A549 (cell line): ENCODE measurements around the gene JADE3. TPM values are rescaled to one million over a fixed set of nuclear protein-coding genes. Genes with fewer than 3 reads are reported as not detected.

Experiments
- ATAC-seq, 2 experiments: fragments of 200-7000 bp in 1 of 2; fragments of >200 bp in 1 of 2; cut with Nextera tagmentation in 1 of 2; cut with Tn5 transposase in 1 of 2; 3 replicates each; pipeline versions ENCODE4 v1.8.0 to v1.9.1; 2018 to 2020; ENCODE audit warnings: mild to moderate bottlenecking in 1 of 2, moderate library complexity in 1 of 2
- CTCF ChIA-PET: fragments of 300-600 bp; sonication (Branson Sonifier 250); formaldehyde crosslinking; extraction: SDS; loops from one replicate; lab custom pipeline; 2021; ENCODE audit warnings: antibody characterized with exemption, inconsistent platforms; lab: Yijun Ruan, JAX
- POLR2A ChIA-PET: fragments of 350-600 bp; formaldehyde crosslinking; extraction: SDS; loops from one replicate; lab custom pipeline; 2021; ENCODE audit warnings: antibody characterized with exemption, inconsistent platforms; lab: Yijun Ruan, JAX
- DNase-seq, 2 experiments: peaks; one replicate each; pipeline versions ENCODE4 v3.0.0 to v3.0.0-alpha.2; 2011 to 2016; ENCODE audit warnings: low read depth in 1 of 2, low spot score in 1 of 2
- FAIRE-seq: peaks from 2 replicates; lab custom pipeline; 2011; peaks lifted over from hg19 to GRCh38; lab: Jason Lieb, UNC
- H3K27ac ChIP-seq, 2 experiments: fragments of >200 bp; sonication (Bioruptor Twin); formaldehyde crosslinking; 3 replicates each; pipeline ENCODE4 v1.5.1; 2016 to 2017
- H3K4me1 ChIP-seq: fragments of >200 bp; sonication (Bioruptor Twin); formaldehyde crosslinking; 3 replicates; pipeline ENCODE4 v1.6.1; 2016
- H3K4me2 ChIP-seq: fragments of >200 bp; sonication (Bioruptor Twin); formaldehyde crosslinking; 3 replicates; pipeline ENCODE4 v1.6.1; 2016
- H3K4me3 ChIP-seq: fragments of >200 bp; sonication (Bioruptor Twin); formaldehyde crosslinking; 3 replicates; pipeline ENCODE4 v1.5.1; 2016
- H3K9me3 ChIP-seq: fragments of >200 bp; sonication (Bioruptor Twin); formaldehyde crosslinking; 3 replicates; pipeline ENCODE4 v1.6.1; 2016
- ATOH8 ChIP-seq: fragments of 250-450 bp; sonication (Bioruptor Pico); IDR thresholded peaks from 2 replicates; pipeline ENCODE4 v1.5.0; 2020; ENCODE audit warnings: low read depth, mild to moderate bottlenecking, moderate library complexity
- BCL3 ChIP-seq: fragments of >200 bp; sonication (Bioruptor Twin); formaldehyde crosslinking; IDR thresholded peaks from 3 replicates; pipeline ENCODE4 v1.6.1; 2016
- CTCF ChIP-seq: fragments of >200 bp; sonication (Bioruptor Twin); formaldehyde crosslinking; IDR thresholded peaks from 3 replicates; pipeline ENCODE4 v1.5.1; 2016
- EHF ChIP-seq: fragments of 250-450 bp; sonication (Bioruptor Pico); IDR thresholded peaks from 2 replicates; pipeline ENCODE4 v1.5.0; 2020; ENCODE audit warnings: mild to moderate bottlenecking
- EHMT2 ChIP-seq: fragments of 200-600 bp; sonication (generic); IDR thresholded peaks from 2 replicates; pipeline ENCODE4 v1.6.1; 2016; ENCODE audit warnings: antibody characterized with exemption, low read depth, mild to moderate bottlenecking, moderate library complexity
- ESRRA ChIP-seq: fragments of 150-350 bp; IDR thresholded peaks from 2 replicates; pipeline ENCODE4 v1.6.1; 2014; ENCODE audit warnings: mild to moderate bottlenecking, low read length, borderline replicate concordance
- GATA3 ChIP-seq: IDR thresholded peaks from 2 replicates; pipeline ENCODE4 v1.6.1; 2012; ENCODE audit warnings: borderline replicate concordance
- HMGXB4 ChIP-seq: fragments of 250-450 bp; sonication (Bioruptor Pico); IDR thresholded peaks from 2 replicates; pipeline ENCODE4 v1.5.0; 2021; ENCODE audit warnings: mild to moderate bottlenecking, moderate library complexity, borderline replicate concordance
- HOXB13 ChIP-seq: fragments of 250-450 bp; sonication (Bioruptor Pico); IDR thresholded peaks from 2 replicates; pipeline ENCODE4 v1.5.0; 2020; ENCODE audit warnings: low read depth, mild to moderate bottlenecking, moderate library complexity
- JUN ChIP-seq, 2 experiments: fragments of >200 bp; sonication (Bioruptor Twin); formaldehyde crosslinking; IDR thresholded peaks; 2 replicates in 1 of 2; 3 replicates in 1 of 2; pipeline ENCODE4 v1.6.1; 2016 to 2017
- KDM1A ChIP-seq: fragments of 200-600 bp; sonication (generic); IDR thresholded peaks from 2 replicates; pipeline ENCODE4 v1.6.1; 2016; ENCODE audit warnings: low read depth, mild to moderate bottlenecking
- MAX ChIP-seq: IDR thresholded peaks from 2 replicates; pipeline ENCODE4 v1.6.1; 2012
- MAZ ChIP-seq: fragments of 150-350 bp; IDR thresholded peaks from 2 replicates; pipeline ENCODE4 v1.6.1; 2014; ENCODE audit warnings: antibody characterized with exemption, low read depth, low read length, borderline replicate concordance
- MYC ChIP-seq: IDR thresholded peaks from 2 replicates; pipeline ENCODE4 v1.6.1; 2012; ENCODE audit warnings: mild to moderate bottlenecking, inconsistent platforms, low read length, improper control_type of control experiment, borderline replicate concordance
- NFE2L2 ChIP-seq: fragments of 150-350 bp; conservative IDR thresholded peaks from 2 replicates; pipeline ENCODE4 v1.6.1; 2014; ENCODE audit warnings: low read length
- NPAS2 ChIP-seq: fragments of 250-450 bp; sonication (Bioruptor Pico); IDR thresholded peaks from 2 replicates; pipeline ENCODE4 v1.8.0; 2022; ENCODE audit warnings: mild to moderate bottlenecking, moderate library complexity, borderline replicate concordance
- NR3C1 ChIP-seq: fragments of >200 bp; sonication (Bioruptor Twin); formaldehyde crosslinking; IDR thresholded peaks from 3 replicates; pipeline ENCODE4 v1.6.1; 2017
- PBX3 ChIP-seq: IDR thresholded peaks from 2 replicates; pipeline ENCODE4 v1.6.1; 2012
- POLR2A ChIP-seq: IDR thresholded peaks from 2 replicates; pipeline ENCODE4 v1.6.1; 2012; ENCODE audit warnings: mild to moderate bottlenecking, low read length
- RARB ChIP-seq: fragments of 250-450 bp; sonication (Bioruptor Pico); IDR thresholded peaks from 2 replicates; pipeline ENCODE4 v1.8.0; 2021; ENCODE audit warnings: mild to moderate bottlenecking, moderate library complexity
- RFX5 ChIP-seq: fragments of 450-650 bp; IDR thresholded peaks from 2 replicates; pipeline ENCODE4 v1.7.1; 2014; ENCODE audit warnings: antibody characterized with exemption, mild to moderate bottlenecking, moderate library complexity
- TP53 ChIP-seq: fragments of 250-450 bp; sonication (Bioruptor Pico); IDR thresholded peaks from 2 replicates; pipeline ENCODE4 v1.5.0; 2021; ENCODE audit warnings: mild to moderate bottlenecking, moderate library complexity
- USF2 ChIP-seq: fragments of 450-650 bp; IDR thresholded peaks from 2 replicates; pipeline ENCODE4 v1.6.1; 2014; ENCODE audit warnings: antibody characterized with exemption
- ZFP36 ChIP-seq: fragments of 450-650 bp; IDR thresholded peaks from 2 replicates; pipeline ENCODE4 v1.6.1; 2014; ENCODE audit warnings: borderline replicate concordance; ENCODE audit not compliant: partially characterized antibody
- ZNF302 ChIP-seq: fragments of 250-450 bp; sonication (Bioruptor Pico); IDR thresholded peaks from 2 replicates; pipeline ENCODE4 v1.9.0; 2021; ENCODE audit warnings: inconsistent platforms, mild to moderate bottlenecking, moderate library complexity
- WGBS: methylation state at CpG from one replicate; pipeline ENCODE4 v1.1.6; 2017; ENCODE audit errors: missing lambda C conversion rate; 5-methylcytosine and 5-hydroxymethylcytosine counted together
- polyA plus RNA-seq, 4 experiments: library from polyadenylated mRNA; depleted of rRNA in 3 of 4; stranded (reverse); fragments of >200 nt; fragmentation: RNase III in 1 of 4; extraction: RNeasy Plus Mini Kit Qiagen cat#74134 plus additional on column Dnase treatment in 1 of 4; gene quantifications; 2 replicates in 3 of 4; 3 replicates in 1 of 4; pipeline ENCODE4 v1.2.3, GENCODE V29; 2011 to 2017

Gene JADE3
- polyA plus RNA-seq, 2 of the 4 experiments (the other 2 are of a cell fraction): 10.6 to 19.8 TPM

- no peak for TF ChIP-seq BCL3
Measured at GRCh38 chrX:46917622-46918021, 5.4 kb downstream of the JADE3 start (continued).

GRCh38 chrX:46918434-46918833, 6.2 kb downstream of the JADE3 start:
- DNase-seq: no peak
- Histone ChIP-seq H3K4me3 (no peak overlapping the region), H3K4me2 (no peak overlapping the region), H3K9me3 (peaks cover 6% of the 10 kb centered on the region; the same call in 1 of the 3 replicates), H3K27ac (no peak overlapping the region), H3K4me1 (peaks cover 13% of the 10 kb centered on the region)
- POLR2A ChIA-PET: no interaction called here
- CTCF ChIA-PET: interaction anchor here (1.1 to 4.6 kb wide), 2 partner anchors 14 to 112 kb away, joined by 3 to 22 read pairs; no protein-coding TSS in a partner anchor
- no peak for FAIRE-seq
- no CpG with 5 or more reads among the region's 1 CpG for WGBS
- TF ChIP-seq MYC: no peak
- TF ChIP-seq JUN (IDR thresholded peaks at IDR 0.05): no peak
- no peak for TF ChIP-seq EHF (CRISPR knock-in tag)
- no peak for TF ChIP-seq PBX3
- TF ChIP-seq KDM1A: no peak
- no peak for TF ChIP-seq RFX5
- no peak for ATAC-seq

GRCh38 chrX:46920235-46920634, 8.0 kb downstream of the JADE3 start:
- 66% methylated on average over 4 of the region's 4 CpGs for WGBS
- TF ChIP-seq NR3C1 (no peak), ZFP36 (no peak), RARB (CRISPR knock-in tag) (no peak), HOXB13 (CRISPR knock-in tag) (no peak), USF2 (no peak), NFE2L2 (no peak)
- TF ChIP-seq, all 56 proteins: peak for 0
- no peak overlapping the region for H3K4me3 ChIP-seq
- peaks cover 6% of the 10 kb centered on the region; the same call in 1 of the 3 replicates for H3K9me3 ChIP-seq
- DNase-seq (no peak), FAIRE-seq (no peak), ATAC-seq (no peak)
- ChIA-PET CTCF (no interaction called here), POLR2A (no interaction called here)
- H3K27ac ChIP-seq: no peak overlapping the region
- H3K4me2 ChIP-seq: no peak overlapping the region
- H3K4me1 ChIP-seq: 0 out of 3 replicates have a peak, but pooled peaks cover 5% of the 10 kb centered on the region

GRCh38 chrX:46922611-46923010, 10.4 kb downstream of the JADE3 start:
- ChIA-PET POLR2A (no interaction called here), CTCF (interaction anchor here (0.8 to 1.3 kb wide), 3 partner anchors 9 to 164 kb away, joined by 3 to 8 read pairs (median 4); partner anchors contain the start of gene SLC9A7)
- peak; percentile 28 for FAIRE-seq
- H3K4me2 ChIP-seq: no peak overlapping the region
- H3K9me3 ChIP-seq: peaks cover 6% of the 10 kb centered on the region; the same call in 1 of the 3 replicates
- ATAC-seq: no peak
- 0 out of 3 replicates have a peak, but pooled peaks cover 5% of the 10 kb centered on the region for H3K4me1 ChIP-seq
- no peak overlapping the region for H3K4me3 ChIP-seq
- H3K27ac ChIP-seq: no peak overlapping the region
- 91% methylated on average over 1 of the region's 1 CpG for WGBS
- no peak for DNase-seq
- TF ChIP-seq NPAS2 (CRISPR knock-in tag): no peak
- no peak for TF ChIP-seq HMGXB4
- TF ChIP-seq EHMT2: no peak
- TF ChIP-seq ATOH8 (CRISPR knock-in tag): no peak
- TF ChIP-seq RFX5: no peak
- no peak for TF ChIP-seq TP53 (CRISPR knock-in tag)
- TF ChIP-seq MAX: no peak
- no peak for TF ChIP-seq GATA3
- TF ChIP-seq ZNF302 (CRISPR knock-in tag): no peak
- no peak for TF ChIP-seq KDM1A
- no peak for TF ChIP-seq CTCF
- no peak for TF ChIP-seq MAZ
- TF ChIP-seq POLR2A: no peak
- TF ChIP-seq ESRRA: no peak
